GM18499 (cell line): ENCODE results near the gene C11orf98.

ENCODE experiments used
- ATAC-seq: cut with Tn5 transposase; IDR thresholded peaks from one replicate; pipeline ENCODE4 v1.9.1; 2021; ENCODE audit warnings: moderate number of reproducible peaks; ENCODE audit not compliant: insufficient read depth, unreplicated experiment

C11orf98 gene

GRCh38 chr11:62614275-62614674 lies 50.7 kb downstream of the C11orf98 start:
- ATAC-seq, result no peak

- no peak for ATAC-seq
Measured at GRCh38 chr11:62613291-62613778, 51.7 kb downstream of the C11orf98 start.
